Activated CD4-positive, alpha-beta memory T cell treated with anti-CD3 and anti-CD28 coated beads, Interleukin-2, amount 10 ng/mL, durations not matched to agents 7 days and 5 days (primary cell): ENCODE measurements around the gene ARID3A. TPM values are rescaled to one million over a fixed set of nuclear protein-coding genes. Genes with fewer than 3 reads are reported as not detected.

Source experiments
- CTCF ChIA-PET: fragments of 350-600 bp; sonication (Branson Sonifier 250); formaldehyde crosslinking; loops from one replicate; lab custom pipeline; 2021; ENCODE audit warnings: antibody characterized with exemption, inconsistent platforms; lab: Charles Lee
- POLR2A ChIA-PET: fragments of 350-600 bp; sonication (Branson Sonifier 250); formaldehyde crosslinking; loops from one replicate; lab custom pipeline; 2021; ENCODE audit warnings: antibody characterized with exemption; lab: Charles Lee
- DNase-seq: peaks from one replicate; pipeline ENCODE4 v3.0.0-alpha.2; 2020
- H3K27ac Mint-ChIP-seq: one replicate; pipeline ENCODE4 v1.8.0; 2021; ENCODE audit warnings: mild to moderate bottlenecking, mixed read lengths
- H3K27me3 Mint-ChIP-seq: one replicate; pipeline ENCODE4 v1.8.0; 2021; ENCODE audit warnings: mixed read lengths
- H3K36me3 Mint-ChIP-seq: one replicate; pipeline ENCODE4 v1.8.0; 2021; ENCODE audit warnings: low read depth, mixed read lengths
- H3K4me1 Mint-ChIP-seq: one replicate; pipeline ENCODE4 v1.8.0; 2021; ENCODE audit warnings: mixed read lengths
- H3K4me3 Mint-ChIP-seq: one replicate; pipeline ENCODE4 v1.8.0; 2021; ENCODE audit warnings: mild to moderate bottlenecking, mixed read lengths
- H3K9me3 Mint-ChIP-seq: one replicate; pipeline ENCODE4 v1.8.0; 2021; ENCODE audit warnings: mixed read lengths
- total RNA-seq, 2 experiments: library from RNA; stranded (reverse); gene quantifications; one replicate each; pipeline ENCODE4 v1.2.3, GENCODE V29; 2021

The ARID3A gene
- total RNA-seq, 2 experiments from 2014 or later, result 32.4 to 34.0 TPM

GRCh38 chr19:940591-941291 lies 14.9 kb downstream of the ARID3A start:
- Mint-ChIP-seq H3K9me3 (peaks cover 2% of the 10 kb centered on the region), H3K27ac (peak overlapping the region; percentile 60), H3K27me3 (no peaks in the 10 kb centered on the region), H3K36me3 (peaks cover 27% of the 10 kb centered on the region), H3K4me3 (peak overlapping the region; percentile 69), H3K4me1 (peaks cover 32% of the 10 kb centered on the region)
- ChIA-PET POLR2A (interaction anchor here (0.6 kb wide), 1 partner anchor 32 kb away, joined by 3 read pairs; no protein-coding TSS in a partner anchor), CTCF (no interaction called here)
- peak; percentile 67 for DNase-seq

DNA sequence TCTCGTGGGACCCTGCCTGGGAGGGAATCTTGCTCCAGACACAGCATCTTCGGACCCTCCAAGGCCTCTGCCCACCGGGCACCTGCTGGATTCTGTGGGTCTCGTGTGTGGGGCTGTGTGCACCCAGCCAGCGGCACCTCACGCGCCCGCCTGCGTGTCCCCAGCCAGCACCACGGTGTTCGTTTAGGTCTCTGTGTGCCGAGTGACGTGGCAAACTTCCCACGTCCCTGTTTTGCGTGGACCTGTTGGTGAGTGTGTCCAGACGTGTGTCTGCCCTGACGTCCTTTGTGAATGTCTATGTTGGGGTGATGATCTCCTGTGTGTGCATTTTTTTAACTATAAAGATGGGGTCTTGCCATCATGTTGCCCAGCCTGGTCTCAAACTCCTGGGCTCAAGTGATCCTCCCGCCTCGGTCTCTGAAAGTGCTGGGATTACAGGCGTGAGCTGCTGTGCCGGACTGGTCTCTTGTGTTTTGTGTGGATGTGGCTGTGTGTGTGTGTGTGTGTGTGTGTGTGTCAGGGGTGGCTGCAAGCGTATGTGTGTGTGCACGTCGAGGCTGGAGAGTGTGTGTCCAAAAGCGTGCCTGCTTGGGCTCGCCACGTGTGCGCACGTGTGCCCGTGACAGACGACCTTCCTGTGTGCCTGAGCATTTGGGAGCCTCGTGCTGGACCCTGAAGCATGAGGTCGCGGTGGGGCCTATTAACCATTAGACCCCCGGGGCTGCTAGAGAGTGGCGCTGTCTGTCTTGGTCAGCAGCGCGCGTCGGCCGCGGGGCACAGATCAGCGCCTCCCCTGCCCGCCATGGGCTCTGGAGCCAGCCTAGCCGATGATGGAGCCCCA lies 15.7 kb downstream of the ARID3A start:
- Mint-ChIP-seq H3K27ac (no peak overlapping the region), H3K4me1 (peaks cover 32% of the 10 kb centered on the region), H3K4me3 (peak overlapping the region; percentile 69), H3K9me3 (peaks cover 2% of the 10 kb centered on the region), H3K27me3 (no peaks in the 10 kb centered on the region), H3K36me3 (peaks cover 27% of the 10 kb centered on the region)
- ChIA-PET CTCF (no interaction called here), POLR2A (interaction anchor here (0.6 kb wide), 1 partner anchor 31 kb away, joined by 3 read pairs; no protein-coding TSS in a partner anchor)
- DNase-seq, result no peak

DNA sequence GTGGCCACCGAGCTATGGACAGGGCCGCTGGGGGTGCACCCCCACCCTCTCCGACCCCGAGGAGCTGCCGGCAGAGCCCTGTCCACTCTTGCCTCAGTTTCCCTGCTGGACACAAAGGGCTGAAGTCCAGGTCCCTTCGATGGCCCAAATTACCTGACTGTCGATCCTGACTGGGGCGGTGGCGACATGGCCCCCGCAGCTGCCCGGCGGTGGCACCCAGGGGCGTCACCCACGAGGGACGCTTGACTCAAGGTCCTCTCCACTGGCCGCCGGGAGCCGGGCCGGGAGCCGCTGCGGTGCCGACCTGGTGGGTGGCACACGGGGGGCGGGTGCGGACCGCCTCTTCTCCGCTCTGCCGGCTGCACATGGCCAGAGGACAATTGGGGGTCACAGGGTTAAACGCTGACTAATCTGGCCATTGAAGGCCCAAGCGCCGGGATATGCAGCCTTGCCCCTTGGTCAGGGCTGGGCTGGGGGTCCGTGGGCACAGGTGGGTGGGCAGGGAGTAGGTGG lies 16.4 kb downstream of the ARID3A start:
- POLR2A ChIA-PET, result no interaction called here

DNA sequence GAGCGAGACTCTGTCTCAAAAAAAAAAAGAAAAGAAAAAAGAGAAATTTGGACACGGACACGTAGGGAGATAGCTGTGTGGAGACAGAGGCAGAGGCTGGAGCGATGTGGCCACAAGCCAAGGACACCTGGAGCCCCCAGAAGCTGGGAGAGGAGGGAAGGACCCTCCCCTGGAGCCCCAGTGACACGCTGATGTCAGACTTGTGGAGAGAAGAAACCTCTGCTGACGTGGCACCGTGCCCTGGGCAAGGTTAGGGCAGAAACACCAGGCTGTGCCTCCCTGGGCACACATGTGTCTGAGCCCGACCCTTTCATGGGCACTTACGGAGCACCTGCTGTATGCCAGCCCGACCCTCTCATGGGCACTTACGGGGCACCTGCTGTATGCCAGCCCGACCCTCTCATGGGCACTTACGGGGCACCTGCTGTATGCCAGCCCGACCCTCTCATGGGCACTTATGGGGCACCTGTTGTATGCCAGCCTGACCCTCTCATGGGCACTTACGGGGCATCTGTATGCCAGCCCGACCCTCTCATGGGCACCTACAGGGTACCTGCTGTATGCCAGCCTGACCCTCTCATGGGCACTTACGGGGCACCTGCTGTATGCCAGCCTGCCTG lies 17.8 kb downstream of the ARID3A start:
- Mint-ChIP-seq H3K4me3 (no peak overlapping the region), H3K9me3 (no peaks in the 10 kb centered on the region), H3K4me1 (peaks cover 21% of the 10 kb centered on the region), H3K27me3 (no peaks in the 10 kb centered on the region), H3K27ac (no peak overlapping the region), H3K36me3 (peaks cover 16% of the 10 kb centered on the region)
- POLR2A ChIA-PET, result no interaction called here
- no peak for DNase-seq
- CTCF ChIA-PET, result no interaction called here

More for the DNA sequence above, 16.4 kb downstream of the ARID3A start:
- H3K4me1 Mint-ChIP-seq, result peaks cover 28% of the 10 kb centered on the region
- peaks cover 2% of the 10 kb centered on the region for H3K9me3 Mint-ChIP-seq
- DNase-seq, result no peak
- no peaks in the 10 kb centered on the region for H3K27me3 Mint-ChIP-seq
- no peak overlapping the region for H3K27ac Mint-ChIP-seq
- H3K4me3 Mint-ChIP-seq, result no peak overlapping the region
- CTCF ChIA-PET, result interaction anchor here (0.7 kb wide), 1 partner anchor 171 kb away, joined by 4 read pairs; no protein-coding TSS in a partner anchor
- peaks cover 22% of the 10 kb centered on the region for H3K36me3 Mint-ChIP-seq

DNA sequence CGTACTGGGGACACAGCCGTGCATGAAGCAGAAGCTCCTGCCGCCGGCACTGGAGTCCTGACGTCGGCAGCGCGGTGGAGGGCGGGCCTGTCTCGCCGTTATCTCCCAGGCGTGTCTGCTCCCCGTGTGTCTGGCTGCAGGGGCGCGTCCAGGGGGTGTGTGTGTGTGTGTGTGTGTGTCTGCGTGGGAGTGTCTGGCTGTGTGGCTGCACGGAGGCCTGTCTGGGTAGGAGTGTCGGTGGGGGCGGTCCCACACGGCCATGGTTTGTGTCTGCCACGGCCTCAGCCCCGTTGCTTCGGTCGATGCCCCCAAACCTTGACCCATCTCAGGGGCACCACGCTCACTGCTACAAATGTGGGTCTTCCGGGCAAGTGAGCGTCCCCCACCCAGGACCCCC lies 18.3 kb downstream of the ARID3A start:
- peaks cover 16% of the 10 kb centered on the region for H3K36me3 Mint-ChIP-seq
- peaks cover 21% of the 10 kb centered on the region for H3K4me1 Mint-ChIP-seq
- H3K27ac Mint-ChIP-seq, result no peak overlapping the region
- no peak for DNase-seq
- H3K27me3 Mint-ChIP-seq, result no peaks in the 10 kb centered on the region
- no peak overlapping the region for H3K4me3 Mint-ChIP-seq
- ChIA-PET CTCF (no interaction called here), POLR2A (no interaction called here)
- no peaks in the 10 kb centered on the region for H3K9me3 Mint-ChIP-seq

GRCh38 chr19:944663-945241 lies 18.9 kb downstream of the ARID3A start:
- no peak for DNase-seq
- Mint-ChIP-seq H3K4me1 (peaks cover 16% of the 10 kb centered on the region), H3K27ac (no peak overlapping the region), H3K36me3 (peaks cover 10% of the 10 kb centered on the region), H3K4me3 (no peak overlapping the region), H3K27me3 (no peaks in the 10 kb centered on the region), H3K9me3 (no peaks in the 10 kb centered on the region)
- ChIA-PET POLR2A (no interaction called here), CTCF (no interaction called here)

DNA sequence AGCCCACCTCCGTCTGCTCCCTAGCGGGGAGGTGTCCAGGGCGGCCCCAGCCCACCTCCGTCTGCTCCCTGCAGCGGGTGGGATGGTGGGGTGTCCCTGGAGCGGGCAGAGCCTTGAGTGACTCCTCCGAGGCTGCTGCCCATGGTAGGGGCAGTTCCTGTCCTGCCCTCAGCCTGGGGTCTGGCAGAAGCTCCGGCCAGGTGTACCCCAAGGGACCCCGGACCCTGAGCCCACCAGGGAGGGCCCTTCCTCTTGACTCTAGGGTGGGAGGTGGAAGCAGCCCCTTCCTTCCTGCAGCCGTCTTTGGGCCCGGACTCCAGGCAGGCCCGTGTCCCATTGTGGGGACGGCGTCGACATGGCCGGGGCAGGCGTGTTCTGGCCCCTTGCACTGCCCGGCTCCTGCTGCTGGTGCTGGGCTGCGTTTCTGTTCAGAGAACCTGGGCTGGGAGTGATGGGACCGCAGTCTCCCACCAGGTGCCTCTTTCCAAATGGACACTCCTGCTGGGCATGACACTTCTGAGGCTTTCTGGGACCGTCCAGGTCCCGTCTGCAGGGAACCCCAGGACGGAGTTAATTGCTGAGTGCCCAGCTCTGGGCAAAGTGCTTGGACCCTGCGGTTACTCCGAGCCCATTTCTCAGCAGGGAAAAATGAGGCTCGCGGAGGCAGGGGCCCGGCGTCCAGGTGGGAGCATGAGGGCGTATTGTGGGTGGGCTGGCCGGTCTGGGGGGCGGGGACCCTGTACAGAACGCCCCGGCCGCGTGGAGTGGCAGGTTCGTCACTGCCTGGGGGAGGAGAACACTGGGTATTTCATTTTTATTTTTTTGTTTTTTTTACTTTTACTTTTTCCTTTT lies 19.8 kb downstream of the ARID3A start:
- Mint-ChIP-seq H3K27me3 (no peaks in the 10 kb centered on the region), H3K4me3 (no peak overlapping the region), H3K27ac (no peak overlapping the region), H3K36me3 (peaks cover 6% of the 10 kb centered on the region), H3K4me1 (peaks cover 11% of the 10 kb centered on the region), H3K9me3 (no peaks in the 10 kb centered on the region)
- ChIA-PET CTCF (no interaction called here), POLR2A (no interaction called here)
- no peak for DNase-seq

DNA sequence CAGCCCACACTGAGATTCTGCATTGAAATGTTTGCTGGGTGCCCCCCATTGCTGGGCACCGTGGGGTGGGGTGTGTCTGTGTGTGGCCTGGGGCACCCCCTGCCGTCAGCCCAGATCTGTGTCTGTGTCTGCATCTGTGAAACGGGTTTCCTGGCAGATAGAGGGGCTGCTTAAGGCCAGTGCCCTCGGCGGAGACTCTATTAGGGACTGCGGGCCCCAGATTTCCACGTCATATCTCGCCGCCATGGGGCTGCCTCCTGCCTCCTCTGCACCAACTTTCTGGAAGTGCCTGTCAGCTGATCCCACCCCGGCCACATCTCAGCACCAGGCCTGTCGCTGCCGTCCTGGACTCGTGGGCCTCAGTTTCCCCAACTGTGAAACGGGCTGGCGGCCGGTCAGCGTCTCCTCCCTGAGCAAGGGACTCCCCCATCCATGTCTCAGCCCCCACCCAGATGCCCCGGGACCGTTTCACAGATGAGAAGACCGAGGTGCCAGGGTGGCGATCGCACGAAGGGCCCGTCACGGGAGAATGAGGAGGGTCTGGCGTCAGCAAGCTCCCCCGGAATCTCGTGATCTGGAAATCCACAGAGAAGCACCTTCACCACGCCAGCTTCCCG lies 21.4 kb downstream of the ARID3A start:
- H3K27me3 Mint-ChIP-seq, result no peaks in the 10 kb centered on the region
- ChIA-PET POLR2A (no interaction called here), CTCF (no interaction called here)
- DNase-seq, result no peak
- H3K9me3 Mint-ChIP-seq, result no peaks in the 10 kb centered on the region
- no peak overlapping the region for H3K27ac Mint-ChIP-seq
- H3K4me3 Mint-ChIP-seq, result no peak overlapping the region
- peaks cover 7% of the 10 kb centered on the region for H3K4me1 Mint-ChIP-seq
- H3K36me3 Mint-ChIP-seq, result no peaks in the 10 kb centered on the region

DNA sequence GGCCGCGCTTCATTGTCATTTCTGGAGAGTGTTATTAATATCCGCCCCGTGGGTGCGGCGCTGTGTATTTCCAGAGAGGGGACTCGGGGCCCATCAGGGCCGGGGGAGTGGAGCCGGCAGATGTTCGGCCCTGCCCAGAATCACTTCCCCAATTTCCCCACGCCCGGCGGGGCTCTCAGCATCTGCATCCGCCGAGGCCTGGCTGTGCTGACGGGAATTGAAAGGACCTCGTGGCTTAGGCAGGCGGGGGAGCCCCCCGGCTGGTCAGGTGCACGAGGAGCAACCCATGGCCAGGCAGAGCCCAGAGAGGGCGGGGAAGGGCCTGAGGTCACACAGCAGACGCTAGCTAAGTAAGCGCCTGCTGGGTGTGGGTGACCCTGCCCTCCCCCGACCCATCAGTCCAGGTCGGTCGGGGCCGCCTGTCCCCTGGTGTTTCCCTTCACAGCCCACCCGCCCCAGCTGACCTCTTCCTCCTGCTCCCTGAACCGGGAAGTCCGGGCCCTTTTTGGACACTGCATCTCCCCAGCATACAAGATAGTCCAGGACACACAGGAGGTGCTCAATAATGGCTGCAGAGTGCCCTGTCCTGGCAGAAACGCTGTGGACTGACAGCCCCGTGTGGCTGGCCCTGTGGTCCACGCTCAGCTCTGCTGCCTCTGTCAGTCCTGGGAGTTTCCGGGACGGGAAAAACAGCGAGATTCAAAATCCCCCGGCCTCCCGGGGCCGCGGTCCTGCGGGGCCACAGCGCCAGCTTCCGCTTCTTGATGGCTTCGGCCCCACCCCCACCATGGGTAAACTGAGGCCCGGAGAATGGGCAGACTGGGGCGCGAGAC lies 22.1 kb downstream of the ARID3A start:
- POLR2A ChIA-PET, result interaction anchor here (0.6 kb wide), 1 partner anchor 18 kb away, joined by 3 read pairs; no protein-coding TSS in a partner anchor
- Mint-ChIP-seq H3K4me1 (peaks cover 8% of the 10 kb centered on the region), H3K27me3 (no peaks in the 10 kb centered on the region), H3K4me3 (no peak overlapping the region), H3K9me3 (no peaks in the 10 kb centered on the region), H3K36me3 (no peaks in the 10 kb centered on the region), H3K27ac (no peak overlapping the region)
- CTCF ChIA-PET, result no interaction called here
- DNase-seq, result no peak

GRCh38 chr19:948842-949496 lies 23.1 kb downstream of the ARID3A start:
- no peak overlapping the region for H3K27ac Mint-ChIP-seq
- H3K27me3 Mint-ChIP-seq, result no peaks in the 10 kb centered on the region
- H3K36me3 Mint-ChIP-seq, result no peaks in the 10 kb centered on the region
- peaks cover 16% of the 10 kb centered on the region for H3K4me1 Mint-ChIP-seq
- POLR2A ChIA-PET, result interaction anchor here (0.6 kb wide), 1 partner anchor 19 kb away, joined by 3 read pairs; no protein-coding TSS in a partner anchor
- CTCF ChIA-PET, result no interaction called here
- no peak overlapping the region for H3K4me3 Mint-ChIP-seq
- H3K9me3 Mint-ChIP-seq, result no peaks in the 10 kb centered on the region
- no peak for DNase-seq
